Activated T-cell treated with anti-CD3 and anti-CD28 coated beads, Interleukin-2, amount 50 U/mL, for 4 hours (primary cell): Measurements from ENCODE around the gene LHFPL6. TPM values are rescaled to one million over a fixed set of nuclear protein-coding genes. Genes with fewer than 3 reads are reported as not detected.

Experiments used
- ATAC-seq, 2 donors: fragments of 200-7000 bp; cut with Tn5 transposase; one replicate each; pipeline ENCODE4 v1.10.0; 2021
- DNase-seq: peaks from one replicate; pipeline ENCODE4 v3.0.0-alpha.2; 2020
- H3K27me3 Mint-ChIP-seq: one replicate; pipeline ENCODE4 v1.8.0; 2021; ENCODE audit warnings: low read depth, mixed read lengths
- H3K36me3 Mint-ChIP-seq: one replicate; pipeline ENCODE4 v1.8.0; 2022; ENCODE audit warnings: mixed read lengths; ENCODE audit not compliant: insufficient read depth
- H3K4me1 Mint-ChIP-seq: one replicate; pipeline ENCODE4 v1.8.0; 2021; ENCODE audit warnings: low read depth, mixed read lengths
- H3K4me3 Mint-ChIP-seq: one replicate; pipeline ENCODE4 v1.8.0; 2021; ENCODE audit warnings: mild to moderate bottlenecking, moderate library complexity, mixed read lengths
- H3K9me3 Mint-ChIP-seq: one replicate; pipeline ENCODE4 v1.8.0; 2021; ENCODE audit warnings: mixed read lengths
- total RNA-seq, 3 donors: library from RNA; stranded (reverse); gene quantifications; one replicate each; pipeline ENCODE4 v1.2.1, GENCODE V29; 2021

The LHFPL6 gene
- total RNA-seq, 3 donors from 2014 or later = 1.0 to 4.3 (median 4.3) TPM

DNA sequence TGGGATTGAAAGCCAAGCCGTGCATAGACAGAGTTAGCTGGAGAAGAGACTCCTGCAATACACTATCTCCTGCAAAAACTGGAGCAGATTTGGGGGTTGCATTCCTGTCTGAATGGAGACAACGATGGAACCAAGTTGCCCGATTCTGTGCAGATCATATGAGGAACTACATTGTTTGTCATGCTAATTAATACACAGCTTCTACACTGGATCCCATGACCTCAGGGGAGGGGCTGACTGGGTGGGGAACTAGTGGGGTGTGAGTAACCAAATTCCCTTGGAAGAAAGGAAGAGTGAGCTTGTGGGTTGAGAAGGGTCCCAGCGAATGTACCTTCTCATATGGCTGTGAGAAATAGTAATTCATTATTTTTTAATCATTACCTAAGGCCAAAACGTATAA lies 214.0 kb downstream of the LHFPL6 start:
- peaks cover 6% of the 10 kb centered on the region for H3K27me3 Mint-ChIP-seq
- ATAC-seq = no peak
- no peaks in the 10 kb centered on the region for H3K36me3 Mint-ChIP-seq
- H3K4me1 Mint-ChIP-seq = no peaks in the 10 kb centered on the region
- no peak overlapping the region for H3K4me3 Mint-ChIP-seq
- DNase-seq = no peak
- no peaks in the 10 kb centered on the region for H3K9me3 Mint-ChIP-seq

- H3K36me3 Mint-ChIP-seq = no peaks in the 10 kb centered on the region
Measured at GRCh38 chr13:39385621-39386231, 217.3 kb downstream of the LHFPL6 start.

GRCh38 chr13:39385154-39385553 lies 217.8 kb downstream of the LHFPL6 start:
- Mint-ChIP-seq H3K27me3 (peaks cover 3% of the 10 kb centered on the region), H3K36me3 (no peaks in the 10 kb centered on the region), H3K4me1 (no peaks in the 10 kb centered on the region), H3K4me3 (no peak overlapping the region), H3K9me3 (no peaks in the 10 kb centered on the region)
- DNase-seq = no peak
- no peak for ATAC-seq

More at GRCh38 chr13:39385621-39386231, 217.3 kb downstream of the LHFPL6 start:
- Mint-ChIP-seq H3K4me1 (no peaks in the 10 kb centered on the region), H3K9me3 (no peaks in the 10 kb centered on the region), H3K27me3 (peaks cover 3% of the 10 kb centered on the region), H3K4me3 (no peak overlapping the region)
- DNase-seq = no peak
- ATAC-seq = no peak

GRCh38 chr13:39381456-39381855 lies 221.5 kb downstream of the LHFPL6 start:
- DNase-seq (no peak), ATAC-seq (no peak)
- H3K36me3 Mint-ChIP-seq = no peaks in the 10 kb centered on the region

DNA sequence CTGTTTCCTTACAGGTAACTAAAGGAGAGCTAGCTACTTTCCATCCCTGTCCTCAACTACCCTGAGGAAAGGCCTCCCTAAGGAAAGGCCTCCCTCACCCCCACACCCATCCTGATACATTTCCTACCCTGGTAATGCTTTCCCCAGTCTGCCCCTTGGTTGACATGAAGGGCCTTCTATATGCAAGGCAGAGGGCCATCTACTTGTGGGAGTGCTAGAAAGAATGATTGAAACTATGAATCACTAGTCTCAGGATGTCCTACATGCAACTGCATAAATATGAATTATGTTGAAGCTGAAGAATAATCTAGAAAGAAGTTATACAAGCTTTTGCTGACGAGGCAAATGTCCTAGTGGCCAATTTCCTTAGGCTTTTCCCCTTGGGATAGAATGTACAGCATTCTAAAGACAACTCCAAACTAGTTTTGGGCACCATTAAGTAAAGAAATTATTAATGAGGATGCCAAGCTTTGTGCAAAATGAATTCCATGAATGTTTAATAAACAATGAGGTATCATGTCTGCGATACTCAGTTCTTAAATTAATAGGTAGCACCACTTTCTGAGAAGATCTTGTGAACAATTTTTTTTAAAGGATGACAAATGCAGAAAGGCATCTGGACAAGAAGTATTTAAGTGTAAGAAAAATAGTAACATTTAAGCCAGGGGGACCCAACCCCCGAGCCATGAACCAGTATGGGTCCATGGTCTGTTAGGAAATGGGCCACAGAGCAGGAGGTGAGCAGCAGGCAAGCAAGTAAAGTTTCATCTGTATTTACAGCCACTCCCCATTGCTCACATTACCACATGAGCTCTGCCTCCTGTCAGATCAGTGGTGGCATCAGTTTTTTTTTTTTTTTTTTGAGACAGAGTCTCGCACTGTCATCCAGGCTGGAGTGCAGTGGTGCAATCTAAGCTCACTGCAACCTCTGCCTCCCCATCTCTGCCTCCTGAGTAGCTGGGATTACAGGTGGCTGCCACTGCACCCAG lies 223.0 kb downstream of the LHFPL6 start:
- H3K9me3 Mint-ChIP-seq = no peaks in the 10 kb centered on the region
- no peaks in the 10 kb centered on the region for H3K36me3 Mint-ChIP-seq
- peaks cover 7% of the 10 kb centered on the region for H3K27me3 Mint-ChIP-seq
- H3K4me1 Mint-ChIP-seq = no peaks in the 10 kb centered on the region
- no peak for DNase-seq
- no peak overlapping the region for H3K4me3 Mint-ChIP-seq
- no peak for ATAC-seq

More at GRCh38 chr13:39381456-39381855, 221.5 kb downstream of the LHFPL6 start:
- H3K4me3 Mint-ChIP-seq = no peak overlapping the region
- no peaks in the 10 kb centered on the region for H3K9me3 Mint-ChIP-seq
- H3K4me1 Mint-ChIP-seq = no peaks in the 10 kb centered on the region
- peaks cover 7% of the 10 kb centered on the region for H3K27me3 Mint-ChIP-seq

- no peak for DNase-seq
- Mint-ChIP-seq H3K4me1 (no peaks in the 10 kb centered on the region), H3K9me3 (no peaks in the 10 kb centered on the region), H3K36me3 (no peaks in the 10 kb centered on the region), H3K4me3 (no peak overlapping the region), H3K27me3 (peaks cover 4% of the 10 kb centered on the region)
- ATAC-seq = peak; percentile 37 to 38
Measured at GRCh38 chr13:39379118-39379517, 223.9 kb downstream of the LHFPL6 start.

DNA sequence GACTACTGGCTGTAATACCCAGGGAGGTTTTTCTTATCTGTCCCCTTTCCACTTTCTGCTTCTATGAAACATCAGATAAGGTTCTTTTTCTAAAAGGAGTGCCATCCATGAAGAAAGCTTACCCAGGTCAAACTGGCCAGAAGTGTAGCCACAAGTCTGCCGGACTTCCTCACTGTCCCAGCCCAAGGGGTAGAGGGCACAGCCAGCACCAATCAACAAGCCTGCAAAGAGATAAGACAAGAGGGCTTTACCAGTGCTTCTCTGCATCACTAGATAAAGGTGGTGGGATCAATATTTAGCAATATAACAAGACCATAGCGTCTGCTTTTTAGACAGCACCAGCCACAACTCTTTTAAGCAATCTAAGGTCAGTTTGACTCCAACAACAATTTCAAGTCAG lies 224.7 kb downstream of the LHFPL6 start:
- Mint-ChIP-seq H3K4me1 (no peaks in the 10 kb centered on the region), H3K4me3 (no peak overlapping the region), H3K9me3 (no peaks in the 10 kb centered on the region), H3K36me3 (no peaks in the 10 kb centered on the region), H3K27me3 (peaks cover 4% of the 10 kb centered on the region)
- ATAC-seq (no peak), DNase-seq (no peak)

- DNase-seq = no peak
- no peaks in the 10 kb centered on the region for H3K9me3 Mint-ChIP-seq
- peaks cover 4% of the 10 kb centered on the region for H3K27me3 Mint-ChIP-seq
- no peaks in the 10 kb centered on the region for H3K4me1 Mint-ChIP-seq
- no peaks in the 10 kb centered on the region for H3K36me3 Mint-ChIP-seq
- no peak overlapping the region for H3K4me3 Mint-ChIP-seq
- ATAC-seq = no peak
Measured at GRCh38 chr13:39377699-39378098, 225.3 kb downstream of the LHFPL6 start.

DNA sequence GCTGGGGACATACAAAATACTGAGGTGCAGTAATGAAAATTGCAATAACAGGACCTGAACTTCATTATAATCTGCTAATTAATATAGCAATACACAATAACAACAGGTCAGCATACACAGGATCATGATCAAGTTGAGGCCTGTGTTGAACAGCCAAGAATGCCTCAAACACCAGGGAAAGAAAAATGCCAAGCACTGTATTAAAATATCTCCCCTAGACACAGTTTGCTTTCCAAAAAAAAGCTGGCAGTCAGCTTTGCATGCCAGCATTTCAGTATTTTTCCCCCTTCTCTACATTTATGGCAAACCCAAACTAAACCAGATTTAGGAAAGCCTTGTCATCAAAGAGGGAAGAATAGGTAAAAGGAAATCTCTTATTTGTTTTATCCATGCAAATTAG lies 226.9 kb downstream of the LHFPL6 start:
- Mint-ChIP-seq H3K27me3 (peaks cover 4% of the 10 kb centered on the region), H3K4me1 (no peaks in the 10 kb centered on the region), H3K9me3 (no peaks in the 10 kb centered on the region), H3K36me3 (no peaks in the 10 kb centered on the region), H3K4me3 (no peak overlapping the region)
- ATAC-seq (no peak), DNase-seq (no peak)

GRCh38 chr13:39375601-39376000 lies 227.4 kb downstream of the LHFPL6 start:
- DNase-seq (no peak), ATAC-seq (no peak)
- Mint-ChIP-seq H3K4me3 (no peak overlapping the region), H3K9me3 (no peaks in the 10 kb centered on the region), H3K27me3 (peaks cover 4% of the 10 kb centered on the region), H3K4me1 (no peaks in the 10 kb centered on the region), H3K36me3 (no peaks in the 10 kb centered on the region)

GRCh38 chr13:39374741-39375189 lies 228.2 kb downstream of the LHFPL6 start:
- H3K27me3 Mint-ChIP-seq = peaks cover 4% of the 10 kb centered on the region
- no peaks in the 10 kb centered on the region for H3K9me3 Mint-ChIP-seq
- no peak overlapping the region for H3K4me3 Mint-ChIP-seq
- no peaks in the 10 kb centered on the region for H3K36me3 Mint-ChIP-seq
- no peak for ATAC-seq
- H3K4me1 Mint-ChIP-seq = no peaks in the 10 kb centered on the region
- DNase-seq = no peak

GRCh38 chr13:39373145-39373544 lies 229.8 kb downstream of the LHFPL6 start:
- H3K9me3 Mint-ChIP-seq = no peaks in the 10 kb centered on the region
- no peaks in the 10 kb centered on the region for H3K4me1 Mint-ChIP-seq
- H3K4me3 Mint-ChIP-seq = no peak overlapping the region
- H3K27me3 Mint-ChIP-seq = peaks cover 4% of the 10 kb centered on the region
- ATAC-seq = no peak
- H3K36me3 Mint-ChIP-seq = no peaks in the 10 kb centered on the region
- DNase-seq = no peak

DNA sequence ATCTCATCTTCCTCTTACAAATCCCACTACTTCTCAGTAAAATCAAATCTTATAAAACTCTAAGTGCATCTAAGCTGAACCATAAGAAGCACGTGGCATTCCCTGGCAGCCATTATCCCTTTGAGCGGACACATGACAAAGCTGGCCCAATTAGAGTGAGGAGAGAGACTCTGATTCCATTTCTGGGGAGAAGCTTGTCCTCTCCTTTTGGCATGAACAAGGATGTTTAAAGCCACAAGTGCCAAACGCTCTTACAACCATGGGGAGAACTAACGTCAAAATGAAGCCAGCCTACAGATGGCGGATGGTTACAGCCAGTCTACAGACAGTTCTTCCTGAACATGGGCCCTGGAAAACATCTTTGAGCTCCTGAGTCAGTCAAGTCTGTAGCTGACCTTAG lies 231.3 kb downstream of the LHFPL6 start:
- H3K27me3 Mint-ChIP-seq = peaks cover 2% of the 10 kb centered on the region
- no peaks in the 10 kb centered on the region for H3K9me3 Mint-ChIP-seq
- no peak overlapping the region for H3K4me3 Mint-ChIP-seq
- DNase-seq (no peak), ATAC-seq (no peak)
- H3K36me3 Mint-ChIP-seq = no peaks in the 10 kb centered on the region
- no peaks in the 10 kb centered on the region for H3K4me1 Mint-ChIP-seq

GRCh38 chr13:39370554-39370953 lies 232.4 kb downstream of the LHFPL6 start:
- ATAC-seq = no peak
- no peak overlapping the region for H3K4me3 Mint-ChIP-seq
- H3K36me3 Mint-ChIP-seq = no peaks in the 10 kb centered on the region
- no peak for DNase-seq
- H3K9me3 Mint-ChIP-seq = no peaks in the 10 kb centered on the region
- peaks cover 5% of the 10 kb centered on the region for H3K27me3 Mint-ChIP-seq
- H3K4me1 Mint-ChIP-seq = no peaks in the 10 kb centered on the region

DNA sequence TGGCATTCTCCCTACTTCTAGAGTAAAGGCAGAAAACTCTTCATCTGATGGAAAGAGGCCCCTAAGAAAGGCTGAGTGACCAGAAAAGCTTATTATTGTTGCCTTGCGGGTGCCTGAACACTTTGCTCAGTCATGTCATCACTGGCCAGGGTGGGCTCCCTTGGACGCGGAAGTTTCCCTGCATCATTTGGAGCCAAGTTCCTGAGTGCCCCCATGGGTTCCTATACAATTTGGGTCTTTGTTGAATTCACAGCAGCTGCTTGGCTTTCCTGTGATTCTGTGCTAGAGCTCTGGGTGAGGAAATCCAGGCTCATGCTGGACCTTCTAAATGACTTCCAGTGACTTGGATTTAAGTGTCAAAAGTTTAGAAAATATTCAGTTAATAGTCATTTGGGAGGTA lies 232.9 kb downstream of the LHFPL6 start:
- Mint-ChIP-seq H3K36me3 (no peaks in the 10 kb centered on the region), H3K4me3 (no peak overlapping the region), H3K27me3 (peaks cover 5% of the 10 kb centered on the region), H3K9me3 (no peaks in the 10 kb centered on the region), H3K4me1 (no peaks in the 10 kb centered on the region)
- ATAC-seq (no peak), DNase-seq (no peak)
